Tibial nerve (tissue), 4 donors: Measurements from ENCODE around the gene NFE2L2. TPM values are rescaled to one million over a fixed set of nuclear protein-coding genes. Genes with fewer than 3 reads are reported as not detected.
"Not testable (repeated sequence)": the region's sequence is repeated elsewhere in the genome, so short reads cannot be mapped to it uniquely, and the experiment has no call there.

Experiments used
- DNase-seq, 2 donors: peaks; one replicate each; pipeline ENCODE4 v3.0.0-alpha.2; 2019; ENCODE audit warnings: low spot score in 2 of 2
- H3K27ac ChIP-seq, 4 donors: fragments of 200-600 bp; sonication (generic) in 3 of 4; one replicate each; pipeline ENCODE4 v1.5.1; 2017 to 2019; ENCODE audit warnings: mild to moderate bottlenecking in 1 of 4
- H3K27me3 ChIP-seq, 2 donors: fragments of 200-600 bp; sonication (generic) in 1 of 2; one replicate each; pipeline versions ENCODE4 v1.5.1 to v1.6.0; 2017 to 2019
- H3K36me3 ChIP-seq, 3 donors: fragments of 200-600 bp; sonication (generic); one replicate each; pipeline ENCODE4 v1.5.1; 2018 to 2019
- H3K4me1 ChIP-seq, 4 donors: fragments of 200-600 bp; sonication (generic) in 3 of 4; one replicate each; pipeline ENCODE4 v1.5.1; 2017 to 2019
- H3K4me3 ChIP-seq, 4 donors: fragments of 200-600 bp; sonication (generic) in 3 of 4; one replicate each; pipeline ENCODE4 v1.5.1; 2017 to 2019; ENCODE audit warnings: mild to moderate bottlenecking in 1 of 4, moderate library complexity in 1 of 4
- H3K9me3 ChIP-seq, 4 donors: fragments of 200-600 bp; sonication (generic) in 3 of 4; one replicate each; pipeline ENCODE4 v1.5.1; 2017 to 2019
- CTCF ChIP-seq, 5 experiments: fragments of 200-600 bp in 3 of 5; fragments of 450-650 bp in 2 of 5; sonication (generic) in 3 of 5; IDR thresholded peaks; one replicate each; pipeline ENCODE4 v1.5.1; 2016 to 2019; ENCODE audit warnings: antibody characterized with exemption in 5 of 5, mild to moderate bottlenecking in 3 of 5, moderate library complexity in 2 of 5
- EP300 ChIP-seq, 2 donors: sonication (generic); formaldehyde crosslinking; IDR thresholded peaks; one replicate each; pipeline ENCODE4 v1.6.1; 2017; ENCODE audit warnings: antibody characterized with exemption in 2 of 2, mild to moderate bottlenecking in 1 of 2
- POLR2A ChIP-seq, 2 donors: fragments of 450-650 bp; IDR thresholded peaks; one replicate each; pipeline ENCODE4 v1.6.1; 2017; ENCODE audit warnings: antibody characterized with exemption in 2 of 2, mild to moderate bottlenecking in 2 of 2, moderate library complexity in 2 of 2
- WGBS, 2 donors: methylation state at CpG; one replicate each; pipeline ENCODE4 v1.1.5; 2018; 5-methylcytosine and 5-hydroxymethylcytosine counted together
- total RNA-seq, 4 donors: library from RNA; depleted of rRNA; stranded (reverse); fragments of >200 nt; gene quantifications; one replicate each; pipeline ENCODE4 v1.1.0, GENCODE V29; 2016

Gene NFE2L2
- total RNA-seq, 4 donors from 2014 or later: 112 to 164 (median 145) TPM

- TF ChIP-seq CTCF (IDR thresholded peaks at IDR 0.05): no peak
- no peak for TF ChIP-seq EP300 (IDR thresholded peaks at IDR 0.05)
- no peak for TF ChIP-seq POLR2A (IDR thresholded peaks at IDR 0.05)
These were observed 53.4 kb downstream of the NFE2L2 start for GRCh38 chr2:177211169-177211568.

GRCh38 chr2:177207101-177207500 lies 57.4 kb downstream of the NFE2L2 start:
- 84 to 90% methylated on average over 2 of the region's 2 CpGs for WGBS, 2 donors
- Histone ChIP-seq H3K4me1 (peaks cover 0 to 14% (median 6%) of the 10 kb centered on the region in 4 donors), H3K4me3 (no peak overlapping the region), H3K36me3 (no peaks in the 10 kb centered on the region), H3K27me3 (no peaks in the 10 kb centered on the region), H3K9me3 (no peaks in the 10 kb centered on the region), H3K27ac (no peak overlapping the region)
- DNase-seq: no peak
- TF ChIP-seq EP300 (IDR thresholded peaks at IDR 0.05) (no peak), POLR2A (IDR thresholded peaks at IDR 0.05) (no peak), CTCF (IDR thresholded peaks at IDR 0.05) (no peak)

More at GRCh38 chr2:177211169-177211568, 53.4 kb downstream of the NFE2L2 start:
- H3K9me3 ChIP-seq: no peaks in the 10 kb centered on the region
- peaks cover 0 to 17% (median under 1%) of the 10 kb centered on the region in 3 donors for H3K36me3 ChIP-seq
- peak overlapping the region; percentile 98 to 100 (median 99) for H3K27ac ChIP-seq
- WGBS, 2 donors: 58 to 61% methylated on average over 7 of the region's 7 CpGs
- H3K4me3 ChIP-seq: peak overlapping the region in 2 of 4 donors; percentile 50 to 86
- no peak for DNase-seq
- H3K4me1 ChIP-seq: peaks cover 0 to 38% (median 24%) of the 10 kb centered on the region in 4 donors
- H3K27me3 ChIP-seq: no peaks in the 10 kb centered on the region

GRCh38 chr2:177204417-177204816 lies 60.1 kb downstream of the NFE2L2 start:
- WGBS, 2 donors: 62 to 67% methylated on average over 3 of the region's 3 CpGs
- H3K4me3 ChIP-seq: no peak overlapping the region
- H3K9me3 ChIP-seq: no peaks in the 10 kb centered on the region
- no peaks in the 10 kb centered on the region for H3K27me3 ChIP-seq
- H3K36me3 ChIP-seq: no peaks in the 10 kb centered on the region
- no peak for DNase-seq
- no peak overlapping the region for H3K27ac ChIP-seq
- TF ChIP-seq CTCF (IDR thresholded peaks at IDR 0.05) (no peak), POLR2A (IDR thresholded peaks at IDR 0.05) (no peak), EP300 (IDR thresholded peaks at IDR 0.05) (no peak)
- H3K4me1 ChIP-seq: no peaks in the 10 kb centered on the region

GRCh38 chr2:177201919-177202346 lies 62.6 kb downstream of the NFE2L2 start:
- Histone ChIP-seq H3K4me1 (no peaks in the 10 kb centered on the region), H3K36me3 (no peaks in the 10 kb centered on the region), H3K9me3 (no peaks in the 10 kb centered on the region), H3K4me3 (no peak overlapping the region), H3K27ac (no peak overlapping the region), H3K27me3 (no peaks in the 10 kb centered on the region)
- no peak for TF ChIP-seq CTCF (IDR thresholded peaks at IDR 0.05)
- no peak for TF ChIP-seq POLR2A (IDR thresholded peaks at IDR 0.05)
- TF ChIP-seq EP300 (IDR thresholded peaks at IDR 0.05): no peak
- no peak for DNase-seq
- WGBS, 2 donors: 57 to 58% methylated on average over 3 of the region's 3 CpGs

- not testable (repeated sequence) for H3K27me3 ChIP-seq, H3K36me3 ChIP-seq, H3K4me3 ChIP-seq, H3K27ac ChIP-seq, H3K9me3 ChIP-seq, H3K4me1 ChIP-seq, DNase-seq
- 84 to 92% methylated on average over 7 of the region's 7 CpGs for WGBS, 2 donors
These were observed 64.1 kb downstream of the NFE2L2 start for GRCh38 chr2:177200419-177200818.

- no peaks in the 10 kb centered on the region for H3K4me1 ChIP-seq
- H3K27ac ChIP-seq: no peak overlapping the region
- no peak for TF ChIP-seq POLR2A (IDR thresholded peaks at IDR 0.05)
- TF ChIP-seq EP300 (IDR thresholded peaks at IDR 0.05): no peak
- no peak for TF ChIP-seq CTCF (IDR thresholded peaks at IDR 0.05)
- no peaks in the 10 kb centered on the region for H3K27me3 ChIP-seq
- H3K4me3 ChIP-seq: no peak overlapping the region
- 73 to 77% methylated on average over 1 of the region's 1 CpG for WGBS, 2 donors
- H3K36me3 ChIP-seq: no peaks in the 10 kb centered on the region
- no peak for DNase-seq
- no peaks in the 10 kb centered on the region for H3K9me3 ChIP-seq
These were observed 69.3 kb downstream of the NFE2L2 start for GRCh38 chr2:177195194-177195593.
